Activated CD8-positive, alpha-beta memory T cell treated with anti-CD3 and anti-CD28 coated beads, Interleukin-2, amount 50 U/mL, for 24 hours (primary cell): Measurements from ENCODE around the gene POGZ.
"Not testable (repeated sequence)": the region's sequence is repeated elsewhere in the genome, so short reads cannot be mapped to it uniquely, and the experiment has no call there.

Experiments
- DNase-seq: peaks from one replicate; pipeline ENCODE4 v3.0.0-alpha.2; 2020; ENCODE audit errors: extremely low read depth

Gene POGZ

DNA sequence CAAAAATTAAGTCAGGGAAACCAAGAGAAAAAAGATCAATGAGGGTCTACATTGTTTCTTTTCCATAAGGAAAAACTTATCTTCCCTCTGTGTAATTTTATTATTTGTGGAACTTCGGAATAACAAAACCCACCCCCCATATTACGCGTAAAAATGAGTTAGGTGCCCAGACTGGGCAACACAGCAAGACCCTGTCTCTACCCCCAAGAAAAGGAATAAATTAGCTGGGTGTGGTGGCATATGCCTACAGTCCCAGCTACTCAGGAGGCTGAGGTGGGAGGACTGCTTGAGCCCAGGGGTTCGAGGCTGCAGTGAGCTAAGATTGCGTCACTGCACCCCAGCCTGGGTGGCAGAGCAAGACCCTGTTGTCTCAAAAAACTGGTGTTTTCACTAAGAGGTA, 39.5 kb downstream of the POGZ start:
- no peak for DNase-seq

DNA sequence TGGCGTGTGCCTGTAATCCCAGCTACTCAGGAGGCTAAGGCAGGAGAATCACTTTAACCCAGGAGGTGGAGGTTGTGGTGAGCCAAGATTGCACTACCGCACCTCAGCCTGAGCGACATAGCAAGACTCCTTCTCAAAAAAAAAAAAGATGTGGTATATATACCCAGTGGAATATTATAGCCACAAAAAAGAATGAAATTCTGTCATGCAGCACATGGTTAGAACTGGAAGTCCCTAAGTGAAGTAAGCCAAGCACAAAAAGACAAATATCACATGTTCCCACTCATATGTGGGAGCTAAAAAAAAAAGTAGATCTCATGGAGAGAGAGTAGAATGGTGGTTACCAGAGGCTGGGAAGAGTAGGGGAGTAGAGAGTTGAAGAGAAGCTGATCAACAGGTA, 41.2 kb downstream of the POGZ start:
- DNase-seq = no peak

DNA sequence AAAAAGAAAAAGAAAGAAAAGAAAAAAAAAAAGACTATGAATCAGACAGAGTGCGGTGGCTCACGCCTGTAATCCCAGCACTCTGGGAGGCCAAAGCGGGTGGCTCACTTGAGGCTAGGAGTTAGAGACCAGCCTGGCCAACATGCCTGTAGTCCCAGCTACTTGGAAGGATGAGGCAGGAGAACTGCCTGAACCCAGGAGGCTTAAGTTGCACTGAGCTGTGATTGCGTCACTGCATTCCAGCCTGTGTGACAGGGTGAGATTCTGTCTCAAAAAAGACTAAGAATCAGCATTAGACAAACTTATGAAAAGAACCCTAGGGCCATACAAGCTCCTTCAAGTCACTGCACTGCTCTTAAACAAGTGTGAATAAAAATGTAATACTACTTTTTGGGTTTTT, 43.1 kb downstream of the POGZ start:
- DNase-seq = no peak

DNA sequence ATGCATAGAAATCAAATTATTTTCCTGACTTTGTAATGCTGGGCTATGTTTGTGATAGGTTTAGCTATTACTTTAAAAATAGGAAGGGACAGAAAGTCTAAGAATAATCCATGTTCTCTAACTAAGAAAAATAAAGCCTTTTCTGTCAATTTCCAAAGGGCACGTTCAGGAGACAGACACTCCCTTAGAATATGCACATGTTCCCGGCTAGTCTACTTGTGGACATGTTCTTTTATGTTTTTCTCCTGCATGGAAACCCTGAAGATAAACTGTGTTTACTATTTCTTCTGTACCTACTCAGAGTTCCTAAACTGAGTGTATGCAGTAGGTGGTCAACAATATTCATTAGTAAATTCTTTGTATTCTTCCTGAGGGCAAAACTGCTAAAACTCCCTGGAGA, 47.4 kb downstream of the POGZ start:
- no peak for DNase-seq

DNA sequence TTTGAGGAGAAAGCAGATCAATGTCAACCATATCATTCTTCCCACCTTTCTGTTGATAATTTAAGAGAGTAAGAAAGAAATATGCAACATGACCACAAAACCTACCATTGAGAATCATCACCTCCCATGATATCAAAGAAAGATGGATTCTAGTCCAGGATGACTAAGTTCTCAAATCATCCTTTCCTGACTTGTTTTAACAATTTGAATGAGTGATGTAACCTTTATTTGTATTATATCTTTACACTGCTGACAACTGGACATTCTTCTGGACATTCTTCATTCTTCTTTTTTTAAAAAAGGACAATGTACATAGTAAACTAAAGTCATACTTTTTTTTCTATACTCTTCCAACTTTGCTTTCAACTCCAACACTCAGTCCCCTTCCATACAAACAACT, 50.4 kb downstream of the POGZ start:
- DNase-seq = no peak

DNA sequence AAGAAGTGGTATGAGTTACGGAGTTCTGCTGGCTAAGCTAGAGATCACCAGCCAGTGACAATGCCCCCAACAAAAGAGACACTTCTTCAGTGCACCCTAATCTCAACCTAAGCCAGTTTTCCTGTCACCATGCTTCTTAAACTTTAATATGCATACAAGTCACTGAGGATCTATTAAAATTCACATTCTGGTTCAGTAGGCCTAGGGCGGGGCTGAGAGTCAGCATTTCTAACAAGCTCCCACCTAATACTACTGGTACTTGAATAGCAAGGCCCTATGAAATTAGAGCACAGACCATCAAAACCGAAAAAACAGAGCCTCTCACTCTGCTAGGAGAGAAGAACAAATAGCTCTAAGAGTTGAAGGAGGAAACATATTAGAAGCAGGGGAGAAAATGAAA, 52.0 kb downstream of the POGZ start:
- no peak for DNase-seq

DNA sequence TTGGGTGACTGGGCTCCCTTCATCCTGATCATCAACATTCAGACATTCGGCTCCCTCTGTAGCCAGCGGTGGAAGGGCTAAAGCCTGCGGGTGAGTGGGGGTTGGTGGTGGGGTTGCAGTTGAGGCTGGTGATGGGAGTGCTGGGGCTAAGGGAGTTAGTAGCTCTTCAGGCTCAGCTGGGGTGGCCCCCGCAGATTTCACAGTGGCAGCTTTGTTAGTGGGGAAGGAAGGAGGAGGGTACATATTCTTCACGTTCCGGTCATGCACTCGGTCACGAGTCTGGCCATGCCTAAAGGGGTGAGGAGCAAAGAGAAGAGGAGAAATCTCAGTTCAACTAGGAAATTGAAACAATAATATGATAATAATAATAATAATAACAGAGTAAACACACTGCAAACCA, 53.1 kb downstream of the POGZ start:
- DNase-seq = no peak

DNA sequence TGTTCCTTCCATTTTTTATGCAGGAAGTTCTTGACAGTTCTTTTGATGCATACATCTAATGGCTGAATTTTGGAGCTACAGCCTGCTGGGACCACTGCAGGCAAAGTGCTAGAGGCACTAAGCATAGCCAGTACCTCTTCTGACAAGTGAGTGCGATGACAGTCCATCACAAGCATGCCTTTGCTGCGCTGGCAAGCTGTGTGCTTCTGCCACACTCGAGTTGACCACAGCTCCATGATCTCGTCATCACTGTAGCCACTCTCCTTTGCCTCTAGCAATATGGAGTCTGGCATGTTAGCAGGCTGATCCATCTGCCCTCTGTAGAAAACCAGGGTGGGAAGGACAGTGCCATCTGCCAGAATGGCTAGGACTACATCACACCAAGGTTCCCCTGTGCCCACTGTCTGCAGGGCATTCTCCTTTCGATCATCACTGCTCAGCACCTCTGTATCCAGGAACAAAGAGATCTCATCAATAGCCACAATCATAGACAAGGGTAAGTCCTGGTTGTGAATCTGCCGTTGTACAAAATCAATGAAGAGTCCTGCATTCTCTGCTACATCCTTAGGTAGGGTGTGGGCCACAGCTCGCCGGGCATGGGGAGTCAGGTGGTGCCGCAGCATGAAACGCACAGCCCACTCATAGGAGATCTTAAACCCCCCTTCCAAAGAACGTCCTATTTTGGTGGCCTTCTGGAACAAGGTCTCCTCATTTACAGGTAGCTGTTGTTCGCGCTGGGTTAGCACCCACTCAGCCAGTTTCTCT, 53.9 kb downstream of the POGZ start:
- DNase-seq = no peak

DNA sequence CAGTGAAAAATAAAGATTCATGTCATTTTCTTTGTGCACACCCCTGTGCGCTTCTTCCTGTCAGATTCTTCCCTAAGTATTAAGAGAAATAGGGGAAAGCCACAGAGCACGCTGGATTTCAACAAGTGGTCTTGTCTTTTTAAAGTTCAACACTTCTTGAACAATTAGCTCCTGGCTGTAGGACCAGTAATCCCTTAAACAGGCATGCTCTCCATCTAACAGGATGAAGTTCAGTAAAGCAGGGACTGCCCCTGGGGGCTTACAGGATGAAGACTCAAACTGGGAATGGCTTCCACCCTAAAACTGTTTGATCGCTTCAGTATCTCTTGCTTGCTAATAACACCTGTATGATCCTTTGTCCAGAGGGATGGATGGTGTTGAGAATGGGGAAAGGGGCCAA, 55.7 kb downstream of the POGZ start:
- no peak for DNase-seq

DNA sequence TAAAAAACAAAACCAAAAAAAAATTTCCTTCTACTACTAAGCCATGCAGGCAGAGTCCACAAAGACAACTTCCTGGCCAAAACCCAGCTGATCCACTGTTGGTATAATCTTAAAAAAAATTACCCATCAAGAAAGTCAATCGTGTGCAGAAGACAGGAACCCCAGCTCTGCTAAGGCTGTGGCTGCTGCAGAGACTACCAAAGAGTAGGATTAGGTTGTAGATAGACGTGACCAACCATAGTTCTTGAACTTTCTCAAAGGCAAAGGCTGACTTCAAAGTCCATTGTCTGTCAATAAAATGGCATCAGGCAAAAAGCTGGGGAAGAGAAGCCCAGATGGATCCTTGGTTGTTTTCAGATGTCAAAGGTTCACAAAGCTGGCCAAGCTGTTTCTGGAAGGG, 56.5 kb downstream of the POGZ start:
- DNase-seq = no peak

DNA sequence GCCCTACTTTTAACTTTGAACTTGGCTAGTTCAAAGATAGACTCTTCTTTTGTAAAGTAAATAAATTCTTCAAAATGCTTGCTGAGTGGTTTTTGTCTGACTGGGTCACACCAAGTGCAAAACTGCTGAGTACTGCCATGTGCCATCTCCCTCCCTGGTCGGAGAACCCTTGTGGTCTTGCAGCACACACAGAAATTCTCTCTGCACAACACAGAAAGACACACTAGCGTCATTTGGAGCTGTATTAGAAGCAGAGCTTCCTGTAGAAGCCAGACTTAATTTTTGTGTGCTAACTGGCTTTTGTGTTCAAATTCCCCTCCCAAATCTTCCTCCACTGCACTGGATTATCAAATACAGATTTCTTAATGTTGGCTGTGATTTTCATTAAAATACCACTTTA, 57.4 kb downstream of the POGZ start:
- DNase-seq = no peak

DNA sequence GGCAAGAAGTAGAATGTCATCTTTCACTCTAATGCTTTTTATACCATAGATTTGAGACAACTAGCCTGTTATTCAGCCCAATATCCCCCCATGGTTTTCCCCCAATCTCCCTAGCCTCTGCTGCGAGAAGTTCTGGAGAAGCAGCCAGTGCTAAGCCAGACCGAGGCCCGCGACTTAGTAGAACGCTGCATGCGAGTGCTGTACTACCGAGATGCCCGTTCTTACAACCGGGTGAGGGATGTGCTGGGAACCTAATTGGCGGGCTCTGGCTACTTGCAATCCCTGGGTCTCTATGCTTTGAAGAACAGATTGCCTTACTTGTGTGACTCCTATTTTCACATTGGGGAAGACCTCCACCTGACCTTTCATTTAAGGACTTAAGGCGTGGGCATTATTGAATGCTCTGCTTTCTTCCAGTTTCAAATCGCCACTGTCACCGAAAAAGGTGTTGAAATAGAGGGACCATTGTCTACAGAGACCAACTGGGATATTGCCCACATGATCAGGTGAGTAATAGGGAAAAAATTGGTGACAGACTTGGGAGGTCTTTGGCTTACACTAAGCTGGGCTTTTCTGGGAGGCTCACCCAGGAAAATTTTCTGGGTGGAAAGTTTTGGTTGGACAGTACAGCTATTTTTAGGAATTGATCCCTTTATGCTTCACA, 58.0 kb downstream of the POGZ start:
- no peak for DNase-seq

DNA sequence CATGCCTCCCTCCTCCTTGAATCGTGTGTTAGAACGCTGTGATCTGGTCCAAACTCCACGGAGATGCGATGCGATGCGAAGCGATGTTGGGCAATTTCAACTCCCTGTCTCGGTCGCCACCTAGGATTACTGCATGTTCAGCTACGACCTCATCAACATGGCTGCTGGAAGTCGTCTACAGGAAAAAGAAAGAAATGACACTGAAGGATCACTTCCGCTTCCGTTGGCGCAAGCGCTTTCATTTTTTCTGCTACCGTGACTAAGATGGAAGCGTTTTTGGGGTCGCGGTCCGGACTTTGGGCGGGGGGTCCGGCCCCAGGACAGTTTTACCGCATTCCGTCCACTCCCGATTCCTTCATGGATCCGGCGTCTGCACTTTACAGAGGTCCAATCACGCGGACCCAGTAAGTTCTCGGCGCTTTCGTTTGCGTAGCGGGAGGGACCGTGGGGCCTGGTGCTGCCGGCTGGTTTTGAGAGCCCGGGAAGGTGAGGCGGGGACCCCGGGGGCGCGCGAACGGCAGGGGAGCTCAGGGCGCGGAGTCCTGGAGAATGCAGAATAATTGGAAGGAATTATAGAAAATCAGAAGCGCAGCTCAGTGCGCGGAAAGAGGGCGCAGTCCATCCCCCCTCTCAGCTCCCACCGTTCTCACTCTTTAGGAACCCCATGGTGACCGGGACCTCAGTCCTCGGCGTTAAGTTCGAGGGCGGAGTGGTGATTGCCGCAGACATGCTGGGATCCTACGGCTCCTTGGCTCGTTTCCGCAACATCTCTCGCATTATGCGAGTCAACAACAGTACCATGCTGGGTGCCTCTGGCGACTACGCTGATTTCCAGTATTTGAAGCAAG, 59.7 kb downstream of the POGZ start, which contains the start of gene PSMB4:
PSMB4 (plus strand) TSS at position 250 of the 848 bp plus-strand sequence; CDS start at position 265, 15 bp downstream.
- DNase-seq = peak; percentile 61

DNA sequence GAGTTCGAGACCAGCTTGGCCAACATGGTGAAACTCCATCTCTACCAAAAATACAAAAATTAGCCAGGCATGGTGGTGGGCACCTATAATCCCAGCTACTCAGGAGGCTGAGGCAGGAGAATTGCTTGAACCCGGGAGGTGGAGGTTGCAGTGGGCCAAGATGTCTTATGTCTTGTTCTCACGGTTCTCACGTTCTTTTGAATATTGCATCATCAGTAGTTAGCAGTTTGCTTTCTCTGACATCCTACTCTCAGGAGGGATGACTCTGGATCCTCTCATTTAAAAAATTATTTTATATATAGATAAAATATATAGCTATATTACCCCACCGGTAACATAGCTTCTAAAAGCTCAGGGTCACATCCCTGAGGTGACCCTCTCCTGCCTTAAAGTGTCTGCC, 63.0 kb downstream of the POGZ start:
- not testable (repeated sequence) for DNase-seq

DNA sequence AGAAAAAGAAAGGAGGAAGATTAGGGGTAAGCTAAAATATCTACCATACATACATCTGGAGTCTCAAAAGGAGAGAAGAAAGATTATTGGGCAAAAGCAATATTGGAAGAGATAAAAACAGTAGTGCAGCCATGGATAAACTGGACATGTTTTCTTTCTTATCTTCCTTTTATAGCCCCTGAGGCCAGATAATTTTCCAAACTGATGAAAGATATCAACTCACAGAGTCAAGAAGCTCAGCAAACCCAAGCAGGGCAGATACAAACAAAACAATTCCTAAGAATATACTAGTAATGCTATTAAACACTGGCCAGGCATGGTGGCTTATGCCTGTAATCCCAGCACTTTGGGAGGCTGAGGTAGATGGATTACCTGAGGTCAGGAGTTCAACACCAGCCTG, 65.7 kb downstream of the POGZ start:
- no peak for DNase-seq

DNA sequence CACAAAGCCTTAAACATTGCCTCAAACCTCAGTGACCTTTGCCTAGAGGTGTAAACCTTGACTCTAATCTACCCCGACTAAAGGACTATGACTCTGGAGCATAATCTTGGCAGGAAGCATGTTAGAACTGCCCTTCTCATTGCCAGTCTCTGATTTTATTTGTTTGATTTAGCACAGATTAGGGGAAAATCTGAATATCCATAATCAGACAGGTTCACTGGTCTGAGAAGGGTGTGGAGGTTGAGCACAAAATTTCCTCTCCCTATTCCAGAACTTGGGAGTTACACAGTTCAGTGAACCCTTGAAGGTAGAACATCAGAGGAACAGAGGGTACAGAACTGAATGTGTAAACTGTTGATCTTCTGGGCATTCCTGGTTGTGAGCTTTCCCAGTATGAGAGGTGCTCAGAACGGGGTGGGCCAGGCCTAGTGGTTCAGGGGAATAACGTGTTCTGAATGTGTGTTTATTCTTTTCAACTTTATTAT, 68.2 kb downstream of the POGZ start:
- DNase-seq = no peak

DNA sequence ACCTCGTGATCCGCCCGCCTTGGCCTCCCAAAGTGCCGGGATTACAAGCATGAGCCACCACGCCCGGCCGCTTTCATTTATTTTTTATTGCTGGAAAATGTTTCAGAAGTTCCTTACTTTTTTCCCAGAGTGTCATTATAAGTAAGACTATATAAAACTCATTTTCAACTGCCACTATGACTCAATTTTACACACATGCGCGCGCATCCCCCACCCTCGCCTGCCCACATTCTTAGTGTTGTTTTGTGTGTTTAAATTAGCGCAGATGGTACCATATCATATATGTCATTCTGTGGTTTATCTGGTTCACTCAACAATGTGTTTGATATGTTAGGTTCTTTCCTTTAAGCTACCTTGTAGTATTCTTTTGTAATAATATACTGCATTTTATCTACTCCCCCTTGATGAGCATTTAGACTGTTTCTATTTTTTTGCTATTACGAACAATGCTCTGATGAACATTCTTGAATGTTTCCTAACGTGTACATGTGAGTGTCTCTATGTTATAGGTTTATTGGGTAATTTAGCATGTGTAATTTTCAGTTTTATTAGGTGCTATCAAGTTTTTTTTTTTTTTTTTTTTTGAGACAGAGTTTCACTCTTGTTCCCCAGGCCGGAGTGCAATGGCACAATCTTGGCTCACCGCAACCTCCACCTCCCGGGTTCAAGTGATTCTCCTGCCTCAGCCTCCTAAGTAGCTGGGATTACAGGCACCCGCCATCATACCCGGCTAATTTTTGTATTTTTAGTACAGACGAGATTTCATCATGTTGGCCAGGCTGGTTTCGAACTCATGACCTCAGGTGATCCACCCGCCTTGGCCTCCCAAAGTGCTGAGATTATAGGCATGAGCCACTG, 68.8 kb downstream of the POGZ start:
- not testable (repeated sequence) for DNase-seq

DNA sequence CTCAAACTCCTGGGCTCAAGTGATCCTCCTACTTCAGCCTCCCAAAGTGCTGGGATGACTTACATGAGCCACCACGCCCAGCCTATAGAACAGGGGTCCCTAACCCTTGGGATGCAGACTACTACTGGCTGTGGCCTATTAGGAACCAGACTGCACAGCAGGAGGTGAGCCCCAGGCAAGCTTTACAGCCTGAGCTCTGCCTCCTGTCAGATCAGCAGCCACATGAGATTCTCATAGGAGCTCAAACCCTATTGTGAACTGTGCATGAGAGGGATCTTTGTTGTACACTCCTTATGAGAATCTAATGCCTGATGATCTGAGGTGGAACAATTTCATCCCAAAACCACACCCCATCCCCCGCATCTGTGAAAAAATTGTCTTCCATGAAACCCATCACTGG, 73.3 kb downstream of the POGZ start:
- no peak for DNase-seq

DNA sequence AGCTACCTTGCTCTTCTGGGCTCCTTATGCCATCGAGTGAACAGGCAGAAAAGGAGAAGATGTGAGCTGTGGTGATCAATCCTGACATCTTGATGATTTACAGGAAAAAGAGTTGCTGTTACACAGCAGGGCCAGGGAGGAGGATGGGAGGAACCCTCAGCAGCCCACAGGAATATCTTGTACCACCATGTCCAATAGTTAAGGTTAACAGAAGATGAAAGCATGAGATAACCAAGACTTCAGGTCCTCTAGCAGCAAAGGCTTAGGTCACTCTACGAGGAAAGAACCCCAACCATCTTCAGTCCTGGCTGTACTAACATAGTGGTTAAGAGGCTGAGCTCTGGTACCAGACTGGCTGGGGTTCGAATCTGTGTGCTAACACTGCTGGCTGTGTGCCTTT, 74.7 kb downstream of the POGZ start:
- no peak for DNase-seq

DNA sequence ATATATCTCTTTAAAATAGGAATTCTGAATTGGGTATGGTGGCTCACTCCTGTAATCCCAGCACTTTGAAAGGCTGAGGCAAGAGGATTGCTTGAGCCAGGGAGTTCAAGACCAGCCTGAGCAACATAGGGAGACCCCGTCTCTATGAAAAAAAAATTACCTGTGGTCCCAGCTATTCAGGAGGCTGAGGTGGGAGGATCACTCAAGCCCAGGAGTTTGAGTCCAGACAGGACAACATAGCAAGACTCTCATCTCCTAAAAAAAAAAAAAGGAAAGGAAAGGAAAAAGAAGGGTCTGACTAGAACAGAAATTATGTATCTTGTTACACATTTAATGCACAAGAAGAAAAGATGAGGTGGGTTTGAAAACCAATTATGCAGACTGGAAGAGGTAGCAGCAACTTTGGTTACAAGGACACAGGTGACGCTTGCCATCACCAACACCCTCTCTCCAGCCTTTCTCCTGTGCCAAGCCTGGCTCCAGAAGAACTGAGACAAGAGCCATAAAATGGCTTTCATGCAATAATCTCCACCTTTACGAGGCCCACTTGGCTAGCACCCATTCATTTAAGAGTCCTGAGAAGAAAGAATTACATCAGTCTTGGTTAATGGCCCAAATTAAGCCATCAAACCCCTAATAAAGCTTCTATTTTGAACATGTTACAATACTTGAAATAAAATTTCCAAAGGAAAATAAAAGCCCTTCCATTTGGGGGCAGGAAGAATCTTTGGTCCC, 82.0 kb downstream of the POGZ start:
- DNase-seq = no peak

DNA sequence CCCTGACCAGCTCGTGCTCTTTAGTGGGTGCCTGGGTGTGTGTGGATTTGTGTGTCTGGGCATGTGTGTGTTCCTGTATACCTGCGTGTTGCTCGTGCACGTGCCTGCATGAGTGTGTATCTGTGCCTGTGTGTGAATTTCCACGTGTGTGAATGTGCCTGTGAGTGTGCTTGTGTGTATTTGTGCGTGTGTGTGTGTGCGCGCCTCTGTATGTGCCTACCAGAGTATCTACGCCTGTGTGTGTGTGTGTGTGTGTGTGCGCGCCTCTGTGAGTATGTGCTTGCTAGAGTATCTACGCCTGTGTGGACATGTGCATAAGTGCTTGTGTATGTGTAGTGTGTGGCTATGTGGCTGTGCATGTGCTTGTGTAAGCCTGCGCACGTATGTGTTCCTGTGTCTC, 86.1 kb downstream of the POGZ start:
- no peak for DNase-seq
